ENCODE data around the gene UROD. TPM values are rescaled to one million over a fixed set of nuclear protein-coding genes. Genes with fewer than 3 reads are reported as not detected.
A peak's percentile ranks its signal among the peaks of the same experiment; 100 is the strongest.

UROD gene
- total RNA-seq, 1 experiment from 2014 or later: 133 TPM

DNA sequence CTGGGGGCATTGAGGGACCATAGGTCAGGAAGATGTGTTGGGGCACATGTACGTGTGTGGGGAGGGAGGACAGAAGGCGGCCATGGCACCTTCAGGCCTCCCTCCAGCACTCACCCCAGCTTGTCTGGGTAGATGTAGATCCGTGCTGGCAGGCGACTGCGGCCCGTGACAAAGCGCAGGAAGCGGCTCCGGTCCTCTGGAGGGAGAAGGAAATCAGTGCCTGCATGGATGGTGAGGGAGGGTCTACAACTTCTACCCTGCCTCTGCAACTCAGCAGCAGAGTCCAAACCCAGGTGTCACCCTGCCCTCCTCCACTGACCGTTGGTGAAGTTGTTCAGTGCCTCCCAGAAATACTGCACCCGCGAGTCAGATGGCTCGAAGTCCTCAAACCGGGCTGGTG, 8.3 kb upstream of the UROD start:
- no peak for DNase-seq
- Histone ChIP-seq H3K4me3 (no peak overlapping the region), H3K36me3 (peaks cover 4% of the 10 kb centered on the region), H3K27me3 (no peaks in the 10 kb centered on the region), H3K9me3 (no peaks in the 10 kb centered on the region)

DNA sequence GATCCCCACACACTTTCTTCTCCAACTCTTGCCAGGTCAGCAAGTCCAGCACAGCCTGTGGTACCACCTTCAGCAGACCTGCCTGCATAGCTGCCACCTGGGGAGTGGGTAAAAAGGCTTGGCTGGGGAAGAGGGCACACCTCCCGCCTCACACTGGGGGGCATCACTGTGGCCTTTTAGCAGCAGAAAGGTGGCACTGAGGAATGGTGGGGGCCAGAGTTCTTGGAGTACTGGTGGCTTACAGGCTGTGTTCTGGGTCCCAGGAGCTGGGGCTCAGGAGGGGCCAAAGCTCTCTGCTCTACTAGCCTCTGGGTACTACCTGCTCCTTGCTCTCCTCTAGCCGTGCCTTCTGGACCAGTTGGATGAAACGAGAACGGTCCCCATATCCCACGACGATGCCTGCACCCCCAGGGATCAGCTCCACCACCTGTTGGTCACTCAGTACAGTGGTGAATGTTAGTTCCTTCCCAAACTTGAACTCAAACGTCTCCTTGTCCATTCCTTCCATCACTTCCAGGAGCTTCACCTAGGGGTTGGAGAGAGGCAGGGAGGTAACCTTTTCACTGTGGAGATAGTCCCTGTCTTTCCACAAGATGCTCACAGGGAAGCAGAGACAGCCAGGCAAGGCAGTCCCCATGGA, 7.7 kb upstream of the UROD start:
- Histone ChIP-seq H3K36me3 (peaks cover 9% of the 10 kb centered on the region), H3K9me3 (no peaks in the 10 kb centered on the region), H3K27me3 (no peaks in the 10 kb centered on the region), H3K4me3 (no peak overlapping the region)
- no peak for DNase-seq

DNA sequence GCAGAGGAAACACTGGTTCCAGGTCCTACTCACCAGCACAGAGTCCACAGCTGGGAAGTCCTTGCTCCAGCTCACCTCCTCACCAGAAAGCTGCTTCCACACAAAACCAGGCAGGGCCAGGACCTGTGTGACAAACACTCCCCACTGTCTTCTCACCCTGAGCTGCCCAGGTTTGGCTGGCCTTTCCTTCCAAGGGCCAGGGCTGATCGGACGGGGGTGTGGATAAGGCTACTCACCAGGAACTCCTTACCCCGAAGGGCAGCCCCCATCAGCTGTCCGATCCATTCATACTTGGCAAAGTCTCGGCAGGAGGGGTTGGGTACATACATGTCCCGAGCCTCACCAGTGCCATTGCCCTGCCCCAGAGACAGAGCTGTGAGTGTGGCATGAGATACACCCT, 6.3 kb upstream of the UROD start:
- H3K27me3 ChIP-seq: no peaks in the 10 kb centered on the region
- H3K4me3 ChIP-seq: no peak overlapping the region
- DNase-seq: no peak
- H3K9me3 ChIP-seq: no peaks in the 10 kb centered on the region
- H3K36me3 ChIP-seq: peaks cover 9% of the 10 kb centered on the region

DNA sequence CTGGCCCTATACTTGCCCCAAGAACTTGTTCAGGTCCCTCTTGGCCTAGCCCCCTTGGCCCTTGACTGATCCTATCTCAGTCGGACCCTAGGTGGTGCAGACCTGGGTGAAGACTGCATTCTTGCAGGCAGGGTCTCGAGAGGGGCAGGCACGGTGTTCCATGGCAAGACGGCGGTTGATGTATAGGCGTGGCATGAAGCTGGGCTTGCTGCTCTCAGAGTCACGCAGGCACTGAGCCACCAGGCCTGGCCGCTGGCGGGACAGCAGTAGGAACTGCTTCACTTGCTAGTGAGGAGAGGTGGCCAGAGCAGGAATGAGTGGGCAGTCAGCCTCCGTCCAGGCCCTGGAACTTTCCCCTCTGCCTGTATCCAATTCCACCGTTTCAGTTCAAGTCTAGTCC, 4.7 kb upstream of the UROD start:
- Histone ChIP-seq H3K36me3 (peaks cover 9% of the 10 kb centered on the region), H3K9me3 (no peaks in the 10 kb centered on the region), H3K27me3 (no peaks in the 10 kb centered on the region), H3K4me3 (no peak overlapping the region)
- no peak for DNase-seq

DNA sequence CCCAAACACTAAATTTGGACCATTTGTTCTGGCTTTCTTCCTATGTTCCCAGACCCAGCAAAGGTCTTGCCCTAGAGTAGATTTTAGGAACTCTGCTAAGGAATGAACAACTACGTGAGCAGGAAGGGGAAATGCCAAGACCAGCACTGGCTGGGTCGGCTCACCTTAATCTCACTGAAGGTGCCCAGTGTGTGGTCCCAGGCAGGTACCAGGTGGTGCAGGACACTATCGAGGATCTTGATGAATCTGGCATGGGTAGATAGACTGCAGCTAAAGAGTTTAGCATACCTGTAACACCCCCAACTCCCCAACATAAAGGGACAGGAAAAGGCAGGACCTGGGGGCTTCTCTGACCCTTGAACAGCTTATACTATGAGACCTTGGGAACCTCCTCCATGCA, 4.0 kb upstream of the UROD start:
- Histone ChIP-seq H3K36me3 (peaks cover 10% of the 10 kb centered on the region), H3K4me3 (no peak overlapping the region), H3K27me3 (no peaks in the 10 kb centered on the region), H3K9me3 (no peaks in the 10 kb centered on the region)
- no peak for DNase-seq

DNA sequence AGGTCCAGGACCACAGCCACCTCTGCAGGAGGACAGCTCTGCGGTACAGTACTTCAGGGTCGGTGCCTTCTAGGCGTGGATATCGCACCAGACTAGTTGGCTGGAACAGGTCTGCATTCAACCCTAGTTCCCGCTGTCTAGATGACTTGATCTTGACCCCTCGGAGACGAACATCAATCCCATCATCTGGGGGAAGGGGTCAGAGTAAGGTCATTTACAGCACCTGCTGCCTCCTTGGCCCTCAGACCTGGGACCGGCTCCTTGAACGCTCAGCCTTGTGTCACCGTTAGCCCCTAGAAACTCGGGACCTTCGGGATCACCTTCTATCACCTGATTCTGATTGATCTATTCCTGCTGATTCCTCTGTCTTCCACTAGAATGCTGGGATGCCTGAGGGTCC, 3.5 kb upstream of the UROD start:
- no peaks in the 10 kb centered on the region for H3K9me3 ChIP-seq
- no peak overlapping the region for H3K4me3 ChIP-seq
- H3K27me3 ChIP-seq: no peaks in the 10 kb centered on the region
- peaks cover 14% of the 10 kb centered on the region for H3K36me3 ChIP-seq
- DNase-seq: no peak

DNA sequence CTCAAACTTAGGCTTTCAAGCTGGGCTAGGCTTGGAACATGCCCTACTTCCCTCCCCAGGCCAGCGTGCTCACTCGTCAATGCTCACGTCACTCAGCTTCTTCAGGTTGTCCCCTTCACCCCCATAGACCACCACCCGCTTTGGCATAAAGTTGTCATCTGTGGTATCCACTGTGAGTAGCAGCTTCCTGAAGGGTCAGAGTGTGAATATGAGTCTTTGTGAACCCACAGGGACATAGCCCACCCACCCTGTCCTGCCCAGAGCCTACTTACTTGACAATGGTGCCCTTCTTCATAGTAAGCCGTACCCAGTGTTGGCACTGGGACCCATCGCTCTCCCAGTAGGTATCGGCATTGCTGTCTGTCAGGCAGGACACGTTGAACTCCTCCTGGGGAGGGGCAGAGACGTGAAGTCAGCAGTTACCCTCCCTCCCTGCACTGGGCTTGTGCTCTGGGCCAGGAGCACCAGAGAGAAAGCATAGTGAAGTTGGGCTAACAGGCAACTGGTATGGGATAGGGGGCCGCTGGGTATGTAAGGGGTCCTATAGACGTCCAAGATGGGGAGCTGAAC, 2.7 kb upstream of the UROD start:
- Histone ChIP-seq H3K9me3 (no peaks in the 10 kb centered on the region), H3K36me3 (peaks cover 17% of the 10 kb centered on the region), H3K27me3 (no peaks in the 10 kb centered on the region), H3K4me3 (no peak overlapping the region; the same call in 1 of the 2 replicates)
- DNase-seq: no peak

DNA sequence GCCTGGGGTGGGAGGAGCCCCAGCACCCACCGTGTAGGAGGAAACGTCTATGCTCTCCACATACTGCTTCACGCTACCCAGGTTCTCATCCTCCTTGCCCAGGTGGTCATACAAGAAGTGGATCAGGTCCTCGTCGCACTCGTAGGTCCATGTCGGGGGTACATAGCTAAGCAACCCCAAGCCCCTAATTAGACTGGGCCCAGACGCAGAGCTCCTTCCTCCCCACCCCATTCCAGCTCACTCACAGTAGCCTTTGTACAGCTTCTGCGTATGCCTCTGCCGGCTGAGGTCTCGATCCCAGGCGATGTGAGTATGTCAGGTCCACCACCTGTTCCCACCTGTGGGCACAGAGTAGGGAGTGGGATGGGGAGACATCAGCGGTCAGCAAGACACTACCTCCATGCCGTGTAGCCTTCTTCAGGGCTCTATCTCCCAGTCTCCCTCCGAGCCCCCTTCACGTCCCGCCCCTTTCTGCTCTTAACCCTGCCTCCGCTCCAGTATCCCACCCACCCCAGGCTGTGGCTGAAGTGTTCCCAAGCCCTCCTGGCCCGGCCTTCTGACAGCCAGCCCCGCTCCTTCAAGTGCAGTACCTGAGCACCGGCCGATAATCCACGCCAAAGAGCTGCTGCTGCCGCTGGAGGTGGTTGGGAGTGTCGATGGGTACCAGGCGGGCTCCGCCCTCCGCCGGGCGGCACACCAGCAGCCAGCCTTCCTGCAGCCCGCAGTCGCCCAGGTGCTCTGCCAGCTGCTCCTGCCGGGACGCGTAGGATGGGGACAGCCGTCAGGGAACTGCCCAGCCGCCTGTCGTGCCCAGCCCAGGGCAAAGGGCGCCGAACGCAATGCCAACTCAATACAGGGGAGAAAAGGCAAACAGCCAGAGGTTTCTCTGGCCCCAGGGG, 1.8 kb upstream of the UROD start:
- Histone ChIP-seq H3K27me3 (no peaks in the 10 kb centered on the region), H3K9me3 (no peaks in the 10 kb centered on the region), H3K4me3 (peak overlapping the region; percentile 93), H3K36me3 (peaks cover 24% of the 10 kb centered on the region)
- peak; percentile 28 for DNase-seq

DNA sequence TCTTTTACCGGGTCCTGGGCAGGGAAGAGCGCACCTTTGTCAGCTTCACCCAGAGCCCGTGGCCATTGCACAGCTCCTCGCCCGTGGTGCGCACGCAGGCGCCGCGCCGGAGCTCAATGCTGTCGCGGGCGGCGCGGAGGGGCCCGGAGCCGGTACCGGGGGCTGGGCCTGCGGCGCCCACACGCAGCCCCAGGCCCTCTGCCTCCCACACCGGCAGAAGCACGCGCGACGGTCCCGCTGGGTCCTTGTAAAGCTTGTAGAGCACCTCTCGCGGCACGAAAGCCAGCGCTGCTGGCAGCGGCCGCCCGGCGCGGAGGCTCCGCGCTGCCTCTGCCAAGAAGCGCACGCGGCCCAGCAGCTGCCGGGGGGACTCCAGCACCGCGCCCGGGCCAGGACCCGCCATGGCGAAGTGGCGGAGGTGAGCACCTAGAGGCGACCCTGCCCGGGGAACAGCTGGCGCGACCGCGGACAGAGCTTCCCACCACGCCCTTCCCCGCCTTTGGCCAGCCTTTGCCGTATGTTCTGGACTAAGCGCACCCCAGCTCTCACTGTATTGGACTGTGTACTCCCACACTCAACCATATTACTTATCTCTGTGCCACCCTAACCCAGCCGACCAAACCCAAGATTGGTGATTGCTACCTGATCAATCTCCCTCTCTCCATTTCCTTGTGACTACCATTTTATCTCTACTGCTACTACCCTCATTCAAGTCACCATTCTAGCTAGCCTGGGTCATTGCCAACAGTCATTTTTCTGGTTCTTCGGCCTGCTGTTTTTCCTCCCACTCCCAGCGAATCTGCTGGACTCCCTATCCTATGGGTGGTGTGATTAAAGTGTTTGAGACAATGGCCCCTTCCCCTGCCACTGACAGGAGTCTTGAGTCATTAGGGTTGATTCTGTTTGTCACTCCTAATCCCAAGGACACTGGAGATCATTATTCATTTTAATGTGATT, 921 bp upstream of the UROD start, which contains the start of gene HECTD3:
HECTD3 (minus strand) TSS at position 470 of the 957 bp plus-strand sequence; CDS start at position 403, 67 bp downstream.
- Histone ChIP-seq H3K27me3 (no peaks in the 10 kb centered on the region), H3K4me3 (peak within 1 kb of the TSS; percentile 93), H3K9me3 (no peaks in the 10 kb centered on the region), H3K36me3 (peaks cover 24% of the 10 kb centered on the region)
- peak; percentile 78 for DNase-seq

DNA sequence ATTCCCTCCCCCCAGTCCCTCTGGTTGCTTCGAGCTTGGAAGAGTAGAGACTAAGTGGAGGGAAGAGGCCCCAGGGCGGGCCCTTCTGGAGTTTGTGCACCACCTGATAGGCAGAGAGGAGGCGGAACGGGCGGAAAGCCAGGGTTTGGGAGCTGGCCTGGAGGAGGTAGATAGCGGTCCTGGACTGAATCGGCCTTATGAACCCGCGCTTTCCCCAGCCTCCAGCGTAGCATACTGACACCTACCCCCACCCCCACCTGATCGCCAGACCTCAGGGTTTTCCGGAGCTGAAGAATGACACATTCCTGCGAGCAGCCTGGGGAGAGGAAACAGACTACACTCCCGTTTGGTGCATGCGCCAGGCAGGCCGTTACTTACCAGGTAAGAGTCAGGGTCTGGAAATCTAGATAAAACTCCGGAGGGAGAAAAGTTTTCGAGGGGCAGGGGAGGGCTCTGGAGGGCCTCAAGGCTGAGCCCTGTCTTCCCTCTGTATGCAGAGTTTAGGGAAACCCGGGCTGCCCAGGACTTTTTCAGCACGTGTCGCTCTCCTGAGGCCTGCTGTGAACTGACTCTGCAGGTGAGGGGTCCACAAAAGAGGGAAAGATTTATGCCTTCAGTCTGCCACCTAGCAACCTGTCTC, 705 bp downstream of the UROD start:
- peak; percentile 81 for DNase-seq
- Histone ChIP-seq H3K27me3 (no peaks in the 10 kb centered on the region), H3K4me3 (peak overlapping the region; percentile 93), H3K9me3 (no peaks in the 10 kb centered on the region), H3K36me3 (peaks cover 24% of the 10 kb centered on the region)

DNA sequence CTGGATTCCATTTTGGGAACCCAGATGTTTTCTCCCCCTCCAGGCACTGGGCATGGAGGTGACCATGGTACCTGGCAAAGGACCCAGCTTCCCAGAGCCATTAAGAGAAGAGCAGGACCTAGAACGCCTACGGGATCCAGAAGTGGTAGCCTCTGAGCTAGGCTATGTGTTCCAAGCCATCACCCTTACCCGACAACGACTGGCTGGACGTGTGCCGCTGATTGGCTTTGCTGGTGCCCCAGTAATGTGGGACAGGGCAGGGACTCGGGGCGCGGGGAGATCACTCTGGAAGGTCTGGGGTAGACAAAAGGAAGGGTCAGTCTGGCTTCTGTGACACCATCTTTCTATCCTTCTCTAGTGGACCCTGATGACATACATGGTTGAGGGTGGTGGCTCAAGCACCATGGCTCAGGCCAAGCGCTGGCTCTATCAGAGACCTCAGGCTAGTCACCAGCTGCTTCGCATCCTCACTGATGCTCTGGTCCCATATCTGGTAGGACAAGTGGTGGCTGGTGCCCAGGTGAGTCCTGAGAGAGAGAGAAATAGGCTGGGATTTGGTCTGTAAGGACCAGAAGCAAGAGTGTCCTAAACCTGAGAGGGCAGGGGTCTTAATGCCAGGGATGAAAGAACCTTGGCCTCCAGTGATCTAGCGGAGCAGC, 1.6 kb downstream of the UROD start:
- no peak for DNase-seq
- H3K9me3 ChIP-seq: no peaks in the 10 kb centered on the region
- no peaks in the 10 kb centered on the region for H3K27me3 ChIP-seq
- no peak overlapping the region for H3K4me3 ChIP-seq
- H3K36me3 ChIP-seq: peaks cover 23% of the 10 kb centered on the region

DNA sequence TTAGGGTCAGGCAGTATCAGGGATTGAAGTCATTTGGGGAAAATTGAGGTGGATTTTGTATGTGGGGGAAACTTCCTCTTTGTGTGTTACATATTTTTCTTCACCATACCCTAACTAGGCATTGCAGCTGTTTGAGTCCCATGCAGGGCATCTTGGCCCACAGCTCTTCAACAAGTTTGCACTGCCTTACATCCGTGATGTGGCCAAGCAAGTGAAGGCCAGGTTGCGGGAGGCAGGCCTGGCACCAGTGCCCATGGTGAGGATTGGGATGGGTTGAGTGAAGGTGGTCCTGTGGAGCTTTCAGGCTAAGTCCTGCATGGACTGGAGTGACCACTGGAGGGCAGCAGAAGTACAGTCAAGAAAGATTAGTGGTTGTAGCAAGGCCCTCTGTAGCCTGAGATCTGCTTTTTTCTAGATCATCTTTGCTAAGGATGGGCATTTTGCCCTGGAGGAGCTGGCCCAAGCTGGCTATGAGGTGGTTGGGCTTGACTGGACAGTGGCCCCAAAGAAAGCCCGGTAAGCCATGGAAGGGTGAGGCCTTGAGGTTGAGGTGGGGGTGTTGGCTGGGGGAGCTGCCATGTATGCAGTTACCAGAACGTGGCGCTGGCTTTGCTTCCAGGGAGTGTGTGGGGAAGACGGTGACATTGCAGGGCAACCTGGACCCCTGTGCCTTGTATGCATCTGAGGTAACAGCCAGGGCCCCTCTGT, 2.4 kb downstream of the UROD start:
- H3K36me3 ChIP-seq: peaks cover 18% of the 10 kb centered on the region
- H3K4me3 ChIP-seq: no peak overlapping the region
- H3K9me3 ChIP-seq: no peaks in the 10 kb centered on the region
- peak; percentile 59 for DNase-seq
- H3K27me3 ChIP-seq: no peaks in the 10 kb centered on the region

DNA sequence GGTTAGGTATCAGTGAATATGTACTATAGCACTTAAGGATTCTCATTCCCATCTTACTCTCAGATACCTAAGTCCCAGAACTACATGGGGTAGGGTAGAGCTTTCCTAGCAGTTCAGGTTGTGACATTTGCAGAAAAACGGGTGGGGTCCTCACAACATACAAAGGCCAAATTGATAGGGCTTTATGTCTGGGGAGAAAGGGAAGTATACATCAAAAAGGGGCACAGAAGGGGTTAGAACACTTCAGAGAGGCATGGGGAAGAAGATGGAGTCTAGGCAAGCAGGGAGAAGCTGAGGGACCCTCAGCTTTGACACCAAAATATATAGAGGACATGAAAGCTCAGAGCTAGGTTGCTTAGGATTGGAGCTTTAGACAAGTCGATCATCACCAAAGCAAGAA, 3.6 kb downstream of the UROD start:
- Histone ChIP-seq H3K9me3 (no peaks in the 10 kb centered on the region), H3K4me3 (no peak overlapping the region), H3K27me3 (no peaks in the 10 kb centered on the region), H3K36me3 (peaks cover 18% of the 10 kb centered on the region)
- DNase-seq: no peak

DNA sequence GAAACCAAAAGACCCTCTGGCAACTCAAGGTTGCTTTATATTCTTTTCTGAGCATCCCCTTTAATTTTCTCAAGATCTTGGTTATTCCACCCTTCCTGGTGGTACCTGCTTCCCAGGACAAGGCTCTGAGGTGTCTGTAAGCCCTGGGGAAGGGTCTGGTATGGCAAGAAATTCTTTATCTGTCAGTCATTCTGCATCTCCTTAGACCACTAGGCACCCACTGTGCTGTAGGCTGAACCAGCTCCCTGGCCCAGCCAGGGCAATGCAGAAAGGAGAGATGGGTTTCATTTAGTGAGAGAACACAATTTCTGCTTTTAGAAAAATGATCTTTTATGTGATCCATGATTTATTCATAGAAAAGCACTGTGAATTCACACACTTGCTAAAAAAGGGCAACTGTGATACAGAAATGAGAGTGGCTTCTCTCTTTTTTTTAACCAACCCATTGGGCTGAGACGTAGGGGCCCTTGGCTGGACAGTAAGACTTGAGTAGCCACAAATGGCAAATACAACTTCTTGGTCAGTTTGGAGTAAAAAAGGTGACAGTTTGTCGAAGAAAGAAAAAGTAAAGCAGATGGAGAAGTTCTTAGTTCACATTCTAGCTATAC, 4.1 kb downstream of the UROD start:
- no peak for DNase-seq
- peaks cover 18% of the 10 kb centered on the region for H3K36me3 ChIP-seq
- H3K27me3 ChIP-seq: no peaks in the 10 kb centered on the region
- no peak overlapping the region for H3K4me3 ChIP-seq
- no peaks in the 10 kb centered on the region for H3K9me3 ChIP-seq

DNA sequence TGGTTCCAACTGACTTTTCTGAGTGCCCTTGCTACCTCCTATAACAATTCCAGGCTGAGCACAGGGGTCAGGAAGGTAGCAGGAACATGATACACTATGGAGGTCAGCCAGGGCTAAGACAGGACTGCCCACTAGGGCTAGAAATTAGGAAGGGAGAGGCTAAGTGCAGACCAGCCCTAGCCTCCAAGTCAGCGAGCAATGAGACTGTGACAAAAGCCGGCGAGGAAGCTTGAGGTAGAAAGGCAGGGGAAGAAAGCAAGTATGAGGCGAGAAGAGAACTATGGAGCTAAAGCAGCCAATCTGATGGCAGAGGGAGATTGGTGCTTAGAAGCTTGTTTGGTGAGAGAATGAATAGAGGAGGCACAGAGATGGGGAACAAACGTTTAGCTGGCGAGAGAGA, 4.7 kb downstream of the UROD start:
- H3K36me3 ChIP-seq: peaks cover 18% of the 10 kb centered on the region
- no peaks in the 10 kb centered on the region for H3K9me3 ChIP-seq
- DNase-seq: no peak
- no peaks in the 10 kb centered on the region for H3K27me3 ChIP-seq
- no peak overlapping the region for H3K4me3 ChIP-seq

All from MG63 (cell line).